HepG2 (cell line): Measurements from ENCODE around the gene ZDHHC18. TPM values are rescaled to one million over a fixed set of nuclear protein-coding genes. Genes with fewer than 3 reads are reported as not detected.

ENCODE experiments used
- AGO2 ChIP-seq: fragments of 200-400 bp; formaldehyde crosslinking; optimal IDR thresholded peaks from 2 replicates; pipeline ENCODE3; 2017; ENCODE audit warnings: mild to moderate bottlenecking, low read depth, low read length, moderate library complexity
- HIVEP1 ChIP-seq: sonication (generic); formaldehyde crosslinking; IDR thresholded peaks from 2 replicates; pipeline ENCODE4 v1.4.0; 2020; ENCODE audit warnings: mild to moderate bottlenecking, missing genetic modification reagents
- HMG20B ChIP-seq: conservative IDR thresholded peaks from 2 replicates; pipeline ENCODE4 v1.6.1; 2016; ENCODE audit warnings: missing genetic modification reagents, missing compliant biosample characterization
- HNF1A ChIP-seq, 2 experiments: sonication (generic) in 1 of 2; formaldehyde crosslinking in 1 of 2; IDR thresholded peaks; 2 replicates each; pipeline versions ENCODE4 v1.4.0 to v1.6.1; 2016 to 2020; ENCODE audit warnings: borderline replicate concordance in 1 of 2, low read depth in 1 of 2, mild to moderate bottlenecking in 1 of 2, missing genetic modification reagents in 1 of 2
- MBNL3 ChIP-seq: fragments of 250-450 bp; sonication (Bioruptor Pico); conservative IDR thresholded peaks from 2 replicates; pipeline ENCODE4 v1.8.0; 2022; ENCODE audit warnings: mild to moderate bottlenecking, inconsistent platforms
- MIXL1 ChIP-seq: IDR thresholded peaks from 2 replicates; pipeline ENCODE4 v1.6.1; 2016
- MNT ChIP-seq: fragments of 450-650 bp; IDR thresholded peaks from 2 replicates; pipeline ENCODE4 v1.6.1; 2016
- MTF1 ChIP-seq: sonication (generic); formaldehyde crosslinking; IDR thresholded peaks from 2 replicates; pipeline ENCODE4 v1.5.0; 2020; ENCODE audit warnings: missing genetic modification reagents
- PHF21A ChIP-seq: sonication (generic); formaldehyde crosslinking; IDR thresholded peaks from 2 replicates; pipeline ENCODE4 v1.5.0; 2020; ENCODE audit warnings: mild to moderate bottlenecking, missing genetic modification reagents
- POLR2AphosphoS5 ChIP-seq: IDR thresholded peaks from 2 replicates; pipeline ENCODE4 v1.6.1; 2012; ENCODE audit warnings: low read depth, low read length
- SOX5 ChIP-seq: IDR thresholded peaks from 2 replicates; pipeline ENCODE4 v1.6.1; 2016; ENCODE audit warnings: borderline replicate concordance
- SRSF4 ChIP-seq: fragments of 200-400 bp; formaldehyde crosslinking; IDR thresholded peaks from one replicate; pipeline ENCODE4 v1.6.1; 2018; ENCODE audit warnings: mild to moderate bottlenecking, low read depth, low read length, moderate library complexity; ENCODE audit not compliant: poor library complexity, severe bottlenecking
- TAF1 ChIP-seq: sonication (generic); formaldehyde crosslinking; IDR thresholded peaks from 2 replicates; pipeline ENCODE4 v1.4.0; 2020; ENCODE audit warnings: missing genetic modification reagents
- TARDBP ChIP-seq: sonication (generic); formaldehyde crosslinking; IDR thresholded peaks from 2 replicates; pipeline ENCODE4 v1.8.0; 2022; ENCODE audit warnings: mild to moderate bottlenecking, missing genetic modification reagents
- YY1 ChIP-seq: IDR thresholded peaks from 2 replicates; pipeline ENCODE4 v1.6.1; 2011; ENCODE audit warnings: low read length, low read depth, moderate library complexity, mild to moderate bottlenecking; ENCODE audit not compliant: insufficient read depth, insufficient replicate concordance
- ZFP36L2 ChIP-seq: sonication (generic); formaldehyde crosslinking; IDR thresholded peaks from 2 replicates; pipeline ENCODE4 v1.4.0; 2020; ENCODE audit warnings: missing genetic modification reagents
- ZNF18 ChIP-seq: sonication (generic); formaldehyde crosslinking; IDR thresholded peaks from 2 replicates; pipeline ENCODE4 v1.8.0; 2022; ENCODE audit warnings: mild to moderate bottlenecking, missing genetic modification reagents; ENCODE audit not compliant: insufficient replicate concordance
- ZNF253 ChIP-seq: sonication (generic); formaldehyde crosslinking; IDR thresholded peaks from 2 replicates; pipeline ENCODE4 v1.8.0; 2022; ENCODE audit warnings: mild to moderate bottlenecking, missing genetic modification reagents, borderline replicate concordance
- ZNF543 ChIP-seq: sonication (generic); formaldehyde crosslinking; IDR thresholded peaks from 2 replicates; pipeline ENCODE4 v1.4.0; 2020; ENCODE audit warnings: mild to moderate bottlenecking, missing genetic modification reagents
- ZSCAN12 ChIP-seq: sonication (generic); formaldehyde crosslinking; IDR thresholded peaks from 2 replicates; pipeline ENCODE4 v1.9.0; 2021; ENCODE audit warnings: mild to moderate bottlenecking, missing genetic modification reagents
- ZSCAN22 ChIP-seq: sonication (generic); formaldehyde crosslinking; IDR thresholded peaks from 2 replicates; pipeline ENCODE4 v1.4.0; 2020; ENCODE audit warnings: mild to moderate bottlenecking, missing genetic modification reagents
- polyA plus RNA-seq, 8 experiments: library from polyadenylated mRNA; depleted of rRNA in 3 of 8; stranded (reverse) in 7 of 8; unstranded in 1 of 8; fragments of >200 nt; fragmentation: Illumina TruSeq in 4 of 8; extraction: Trizol in 4 of 8; gene quantifications; 2 replicates each; pipeline versions ENCODE4 v1.2.1 to v1.2.3, GENCODE V29; 2011 to 2016; ENCODE audit warnings: low read depth in 4 of 8, missing spikeins in 1 of 8, mixed read lengths in 1 of 8; ENCODE audit not compliant: insufficient read depth in 1 of 8
- total RNA-seq, 5 experiments: library from RNA; depleted of rRNA; stranded (reverse); fragments of >200 nt; fragmentation: Illumina TruSeq; extraction: Trizol; gene quantifications; 2 replicates each; pipeline ENCODE4 v1.2.3, GENCODE V29; 2016; ENCODE audit warnings: low read depth in 1 of 5

ZDHHC18 gene
- total and polyA plus RNA-seq, 2 of the 13 experiments (the other 11 are each of a cell fraction or from before 2014, with no cell fraction given) = 13.2 to 35.3 TPM

- TF ChIP-seq MBNL3 (CRISPR knock-in tag) = no peak
- TF ChIP-seq ZFP36L2 = no peak
- no peak for TF ChIP-seq ZSCAN22 (CRISPR knock-in tag)
- TF ChIP-seq ZNF543 (CRISPR knock-in tag) = peak; percentile 44; the same call in 1 of the 2 replicates
- TF ChIP-seq SRSF4 = no peak
- TF ChIP-seq HNF1A (IDR thresholded peaks at IDR 0.05; ENCODE audit: low read depth) = no peak
- 0 out of 2 replicates have a peak, but pooled peaks have one; percentile 28 for TF ChIP-seq HNF1A (CRISPR knock-in tag; IDR thresholded peaks at IDR 0.05; ENCODE audit: borderline replicate concordance)
- no peak for TF ChIP-seq MNT
- TF ChIP-seq ZNF253 (CRISPR knock-in tag) = no peak
- no peak for TF ChIP-seq MTF1 (CRISPR knock-in tag)
- TF ChIP-seq MIXL1 (CRISPR knock-in tag) = 0 out of 2 replicates have a peak, but pooled peaks have one; percentile 39
- TF ChIP-seq PHF21A (CRISPR knock-in tag) = peak; percentile 12; the same call in 1 of the 2 replicates
- TF ChIP-seq SOX5 = peak; percentile 32; the same call in 1 of the 2 replicates
- no peak for TF ChIP-seq TARDBP
- TF ChIP-seq ZSCAN12 = 0 out of 2 replicates have a peak, but pooled peaks have one; percentile 21
- no peak for TF ChIP-seq HIVEP1 (CRISPR knock-in tag)
- TF ChIP-seq POLR2AphosphoS5 = peak; percentile 71
- peak; percentile 28 for TF ChIP-seq ZNF18
- TF ChIP-seq HMG20B (CRISPR knock-in tag) = no peak
- TF ChIP-seq AGO2 = no peak
- peak; percentile 65 for TF ChIP-seq YY1
- TF ChIP-seq TAF1 (CRISPR knock-in tag) = 0 out of 2 replicates have a peak, but pooled peaks have one; percentile 40
Observed at GRCh38 chr1:26786437-26787380, 39.8 kb upstream of the ZDHHC18 start (continued).
